NCI-H2196 (cell line): ENCODE measurements around the gene TMEM35B.
A peak's percentile ranks its signal among the peaks of the same experiment; 100 is the strongest.
"Not testable (repeated sequence)": the region's sequence is repeated elsewhere in the genome, so short reads cannot be mapped to it uniquely, and the experiment has no call there.

Experiments
- DNase-seq: peaks from one replicate; lab custom pipeline; 2025; ENCODE audit not compliant: unreplicated experiment; lab: John Stamatoyannopoulos, UW

TMEM35B gene

DNA sequence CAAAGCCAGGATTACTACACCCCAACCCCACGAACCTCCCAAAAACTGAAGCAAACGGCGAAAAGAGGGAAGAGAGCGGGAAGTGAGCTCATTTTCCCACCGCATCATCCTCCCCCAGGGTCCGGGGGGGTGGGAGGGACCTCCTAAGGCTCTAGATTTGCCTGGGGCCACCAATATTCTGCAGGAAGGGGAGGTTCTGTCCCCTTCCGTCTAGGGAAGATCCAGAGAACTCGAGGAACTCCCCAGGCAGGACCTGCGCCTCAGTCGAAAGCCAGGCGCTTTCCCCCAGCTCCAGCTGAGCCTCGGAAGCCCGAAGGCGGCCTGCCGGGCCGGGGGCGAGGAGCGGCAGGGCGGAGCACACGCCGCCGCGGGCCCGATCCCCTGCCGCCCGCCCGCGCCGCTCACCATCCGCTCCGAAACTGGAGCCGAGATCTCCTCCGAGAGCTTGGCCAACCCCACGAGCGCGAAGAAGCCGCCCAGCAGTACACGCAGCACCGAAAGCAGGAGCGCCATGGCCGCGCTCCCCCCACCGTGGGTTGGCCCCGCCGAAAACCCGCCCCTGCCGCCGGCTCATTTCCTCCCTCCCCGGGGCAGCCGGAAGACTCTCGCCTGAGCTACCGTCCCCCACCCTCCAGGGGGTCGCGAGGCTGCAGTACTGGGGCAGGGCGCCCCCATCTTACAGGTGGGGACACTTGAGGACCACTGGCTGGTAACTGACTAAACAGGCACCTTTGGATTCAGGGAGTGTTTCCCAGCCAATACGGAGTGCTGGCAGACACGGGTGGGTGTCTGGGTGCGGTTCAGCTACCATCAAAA is at the start of gene TMEM35B:
TSS of gene TMEM35B (minus strand) at position 555 of the 816 bp plus-strand sequence. CDS start at position 513, 42 bp downstream.
- peak; percentile 36 for DNase-seq

DNA sequence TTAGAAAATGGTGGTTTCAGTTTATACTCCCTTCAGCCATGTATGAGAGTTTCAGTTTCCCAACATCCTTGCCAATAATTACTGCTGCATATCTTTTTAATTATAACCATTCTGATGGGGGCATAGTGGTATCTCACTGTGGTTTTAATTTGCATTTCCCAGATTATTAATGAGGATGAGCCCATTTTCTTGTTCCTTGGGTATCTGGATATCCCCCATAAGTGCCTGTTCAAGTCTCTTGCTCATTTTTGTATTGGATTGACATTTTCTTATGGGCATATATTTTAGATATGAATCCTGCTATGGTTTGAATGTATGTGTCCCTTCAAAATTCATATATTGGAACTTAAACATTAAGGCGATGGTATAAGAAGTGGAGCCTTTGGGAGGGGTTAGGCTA is 48.2 kb upstream of the TMEM35B start:
- no peak for DNase-seq

DNA sequence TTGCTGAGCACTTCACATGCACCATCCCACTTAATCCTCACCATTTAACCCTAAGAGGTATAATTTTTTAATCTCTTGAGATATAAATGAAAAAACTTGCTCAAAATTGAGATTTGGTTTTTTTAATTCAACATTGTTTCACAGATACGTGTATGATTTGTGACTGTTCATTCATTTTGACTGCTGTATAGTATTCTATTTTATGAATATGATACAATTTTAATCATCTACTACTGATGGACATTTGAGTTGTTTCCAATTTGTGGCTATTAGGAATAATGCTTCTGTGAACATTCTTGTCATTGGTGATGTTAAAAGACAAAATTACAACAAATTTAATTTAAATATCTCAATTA is 47.2 kb upstream of the TMEM35B start:
- no peak for DNase-seq

DNA sequence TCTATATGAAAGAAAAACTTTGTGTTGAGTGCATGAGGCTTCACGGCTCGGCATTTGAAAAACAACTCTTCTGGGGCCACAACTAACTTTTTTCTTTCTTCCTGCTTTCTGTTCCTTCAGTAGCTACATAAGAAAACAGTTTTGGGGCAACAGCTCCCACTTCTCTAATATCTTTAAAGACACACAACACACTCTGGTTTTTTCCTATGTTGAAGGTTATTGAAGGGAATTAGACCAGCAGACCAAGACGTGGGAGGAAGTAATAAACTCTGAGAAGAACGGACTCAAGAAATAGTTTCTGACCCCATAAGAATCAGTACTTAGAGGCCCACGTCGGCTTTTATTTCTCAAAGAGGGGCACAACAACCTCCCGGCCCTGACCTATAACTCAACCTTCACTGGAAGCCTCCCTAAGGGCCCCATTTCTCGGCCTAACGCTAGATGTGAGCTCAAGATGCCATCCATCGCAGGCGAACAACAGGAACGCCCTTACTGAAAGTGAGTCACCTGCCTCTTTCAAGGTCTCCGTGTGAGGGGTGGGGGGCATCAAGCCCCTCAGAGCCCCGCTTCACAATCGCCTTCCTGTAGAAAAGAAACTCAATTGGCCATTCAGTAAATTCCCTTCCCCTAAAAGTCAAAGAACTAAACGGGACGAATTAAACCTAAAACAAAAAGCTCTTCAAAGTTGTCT is 45.8 kb upstream of the TMEM35B start:
- DNase-seq = no peak

DNA sequence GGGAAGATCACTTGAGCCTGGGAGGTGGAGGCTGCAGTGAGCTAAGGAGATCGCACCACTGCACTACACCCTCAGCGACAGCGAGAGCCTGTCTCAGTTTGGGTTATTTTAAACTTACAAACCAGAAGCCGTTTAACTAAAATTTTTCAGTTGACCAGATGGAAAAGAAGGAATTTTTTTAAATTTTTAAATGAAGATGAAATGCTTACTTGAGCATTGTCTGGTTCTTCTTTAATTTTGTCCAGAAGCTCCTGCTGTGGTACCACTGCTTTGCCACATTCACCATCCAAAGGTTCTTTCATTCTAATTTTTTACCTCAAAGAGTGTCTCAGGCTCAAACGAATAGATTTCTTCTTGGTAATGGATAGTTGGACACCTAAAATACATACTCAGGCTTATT is 45.2 kb upstream of the TMEM35B start:
- no peak for DNase-seq

DNA sequence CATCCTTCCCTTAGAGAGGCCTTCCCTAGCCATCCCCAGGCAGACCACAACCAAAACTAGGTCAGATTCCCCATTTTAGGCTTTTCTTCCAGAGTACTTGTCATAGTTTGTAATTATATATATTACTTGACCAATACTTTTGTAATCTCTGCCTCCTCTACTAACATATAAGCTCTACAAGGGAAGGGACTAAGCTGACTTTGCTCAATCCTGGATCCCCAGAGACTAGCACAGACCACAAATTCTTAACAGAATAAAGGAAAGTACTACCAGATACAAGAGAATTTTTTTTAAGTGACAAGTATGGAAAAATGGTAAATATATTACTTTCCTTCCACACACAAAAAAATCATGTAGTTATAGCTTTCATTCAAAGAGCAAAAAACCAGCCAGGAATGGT is 44.6 kb upstream of the TMEM35B start:
- no peak for DNase-seq

- no peak for DNase-seq
Observed at GRCh38 chr1:35016406-35016805, 31.3 kb upstream of the TMEM35B start.

- DNase-seq = no peak
Observed at GRCh38 chr1:35014486-35014885, 29.3 kb upstream of the TMEM35B start.

DNA sequence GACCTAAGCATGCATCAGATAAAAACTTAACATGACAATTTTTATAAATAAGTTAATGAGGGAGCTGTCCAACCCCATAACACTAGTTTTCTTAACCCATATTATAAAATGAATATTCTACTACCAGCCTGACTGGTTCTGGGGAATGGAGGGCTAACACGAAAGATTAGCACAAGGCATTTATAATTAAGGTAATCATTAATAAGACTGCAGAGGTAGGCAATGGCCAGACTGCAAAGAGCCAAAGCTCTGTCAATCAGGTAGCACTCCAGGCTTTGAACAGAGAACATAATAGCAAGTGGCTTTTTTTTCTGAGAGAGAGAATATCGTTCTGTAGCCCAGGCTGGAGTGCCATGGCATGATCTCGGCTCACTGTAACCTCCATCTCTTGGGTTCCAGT is 20.6 kb upstream of the TMEM35B start:
- no peak for DNase-seq

DNA sequence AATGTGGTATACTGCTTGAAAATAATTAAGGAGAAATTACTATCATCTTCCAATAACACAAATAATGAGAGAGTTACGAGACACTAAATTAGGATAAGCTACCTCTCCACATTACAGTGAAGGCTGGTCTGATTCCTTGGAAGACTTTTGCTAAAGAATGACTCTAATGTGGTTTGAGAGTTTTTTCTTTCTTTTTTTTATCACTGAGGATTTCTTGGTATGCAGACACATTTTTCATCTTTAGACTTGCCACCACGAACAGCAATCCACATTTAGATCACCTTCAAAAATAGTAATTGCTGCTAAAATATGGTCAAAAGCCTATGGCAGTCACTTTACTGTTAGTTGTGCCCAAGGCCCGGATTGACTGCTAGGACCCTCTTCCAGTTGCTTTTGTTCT is 16.6 kb upstream of the TMEM35B start:
- no peak for DNase-seq

- no peak for DNase-seq
Observed at GRCh38 chr1:34994878-34995277, 9.7 kb upstream of the TMEM35B start.

DNA sequence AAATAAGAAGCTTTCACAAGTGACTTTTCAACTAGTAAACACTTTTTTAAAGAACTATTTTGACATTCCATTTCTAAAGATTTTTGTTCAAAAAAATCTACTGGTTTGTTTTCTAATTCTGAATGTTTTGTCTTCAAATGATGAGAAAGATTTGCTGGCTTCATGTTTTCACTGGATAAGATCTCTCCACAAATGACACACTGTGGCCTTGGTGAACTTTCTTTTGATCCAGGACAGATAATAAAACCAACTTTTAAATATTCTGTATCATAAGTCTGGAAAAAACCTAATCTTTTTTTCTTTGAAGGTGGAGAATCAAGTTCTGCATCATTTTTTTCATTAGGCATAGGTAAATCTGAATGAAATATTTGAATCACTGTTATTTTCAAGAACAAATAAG is 3.4 kb upstream of the TMEM35B start:
- DNase-seq = no peak

DNA sequence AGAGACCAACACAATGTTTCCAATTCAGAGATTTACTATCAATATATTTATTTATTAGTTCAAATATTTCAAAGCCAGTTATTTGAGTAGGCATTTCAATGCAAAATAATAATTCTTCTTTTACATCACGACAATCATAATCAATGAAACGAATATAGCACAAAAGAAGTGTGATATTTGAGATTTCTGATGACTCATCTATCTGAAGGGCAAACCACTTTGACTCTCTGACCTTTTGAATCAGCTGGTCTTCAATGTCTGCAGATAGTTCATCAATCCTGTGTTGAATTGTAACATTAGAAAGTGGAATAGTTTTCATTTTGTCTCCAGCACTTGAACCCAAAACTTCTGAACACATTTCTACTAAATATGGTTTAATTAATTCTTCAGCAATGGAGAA is 3.0 kb upstream of the TMEM35B start:
- DNase-seq = no peak

GRCh38 chr1:34987018-34987417 is 1.9 kb upstream of the TMEM35B start:
- DNase-seq = no peak

DNA sequence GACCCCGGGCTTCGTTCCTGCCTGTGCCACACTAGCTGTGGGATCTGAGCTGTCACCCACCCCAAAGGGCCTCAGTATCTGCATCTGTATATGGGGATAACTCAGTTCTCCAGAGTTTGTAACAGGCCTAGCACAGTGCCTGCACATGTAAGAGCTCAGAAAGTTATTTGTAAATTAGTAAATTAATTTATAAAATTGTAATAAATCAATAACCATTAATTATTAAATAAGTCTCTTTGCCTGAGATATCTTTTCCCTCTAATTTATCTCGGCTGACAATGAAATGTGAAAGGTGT is 410 bp upstream of the TMEM35B start:
- DNase-seq = not testable (repeated sequence)

GRCh38 chr1:34984435-34984792 is 733 bp downstream of the TMEM35B start:
- DNase-seq = no peak

DNA sequence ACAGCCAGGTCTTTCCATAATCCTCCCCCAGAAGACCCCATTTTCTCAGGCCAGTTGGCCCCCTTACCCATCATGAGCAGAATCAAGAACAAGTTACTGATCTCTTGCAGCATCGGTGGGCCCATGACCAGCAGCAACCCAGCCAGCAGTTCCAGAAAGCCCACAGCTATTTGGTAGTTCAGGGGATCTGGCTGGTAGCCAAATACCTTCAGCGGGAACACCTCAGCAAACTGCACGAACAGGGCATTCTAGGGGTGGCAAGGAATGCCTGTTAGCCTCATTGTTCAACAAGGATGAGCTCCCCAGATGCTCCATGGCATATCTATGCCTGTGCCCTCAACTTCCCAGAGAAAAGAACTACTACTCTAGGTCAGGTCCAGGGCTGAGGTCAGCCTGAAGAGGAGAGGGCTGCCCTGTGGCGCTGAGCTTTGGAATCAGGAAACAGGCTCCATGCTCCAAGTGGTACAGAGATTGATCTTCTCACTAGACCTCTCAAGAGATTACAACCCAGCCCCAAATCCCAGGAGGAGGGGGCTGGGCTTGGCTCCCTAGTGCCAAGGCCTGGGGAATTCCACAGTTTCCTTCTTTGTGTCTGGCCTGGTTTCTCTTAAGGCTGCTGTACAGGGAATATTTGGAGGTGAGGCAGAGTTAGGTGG is 1.3 kb downstream of the TMEM35B start:
- DNase-seq = no peak

- DNase-seq = no peak
Observed at GRCh38 chr1:34982820-34983376, 2.2 kb downstream of the TMEM35B start.

DNA sequence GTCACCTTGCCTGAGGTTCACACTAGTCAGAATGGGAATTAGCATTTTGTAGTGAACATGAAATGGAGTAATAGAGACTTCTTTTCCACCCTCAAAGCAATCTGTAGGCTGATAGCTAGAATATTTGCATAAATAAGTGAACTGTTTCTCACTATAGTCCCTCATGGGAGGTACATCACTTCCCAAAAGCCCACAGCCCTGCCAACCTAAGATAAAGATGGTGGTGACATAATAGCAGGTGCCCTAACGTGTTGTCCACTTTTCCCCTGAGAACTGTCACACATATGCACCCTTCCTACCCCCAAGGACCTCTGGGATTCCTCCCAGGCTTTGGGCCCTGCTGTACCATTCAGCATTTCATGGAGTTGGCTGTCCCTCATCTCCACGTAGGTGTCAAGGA is 4.4 kb downstream of the TMEM35B start:
- no peak for DNase-seq

DNA sequence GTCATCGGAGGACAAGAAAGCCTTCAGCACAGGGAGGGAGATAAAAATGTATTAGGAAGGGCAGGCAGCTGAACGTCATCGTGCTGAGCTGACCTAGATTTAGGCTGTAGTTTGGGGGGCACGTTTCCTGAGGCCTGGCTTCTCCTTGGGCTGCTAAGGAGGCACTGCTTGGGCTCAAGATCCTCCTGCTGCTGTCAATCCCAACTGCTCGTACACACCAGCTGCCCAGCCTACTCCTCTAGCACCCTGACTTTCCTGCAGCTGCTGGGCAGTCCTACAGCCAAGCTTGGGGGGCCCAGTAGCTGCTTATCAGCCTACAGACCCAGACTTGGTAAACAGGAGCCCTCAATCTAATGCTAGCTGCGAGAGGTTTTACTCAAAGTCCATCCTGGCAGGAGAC is 6.2 kb downstream of the TMEM35B start:
- DNase-seq = no peak

GRCh38 chr1:34977858-34978257 is 7.3 kb downstream of the TMEM35B start:
- DNase-seq = no peak

GRCh38 chr1:34977210-34977471 is 8.0 kb downstream of the TMEM35B start:
- no peak for DNase-seq
